H1 (cell line): ENCODE results near the gene HK1.

ENCODE experiments used
- E2F6 ChIP-seq: IDR thresholded peaks from 2 replicates; pipeline ENCODE4 v1.6.1; 2012; ENCODE audit warnings: inconsistent platforms
- TAF1 ChIP-seq: IDR thresholded peaks from 2 replicates; pipeline ENCODE4 v1.6.1; 2011; ENCODE audit warnings: mild to moderate bottlenecking, low read depth, low read length

- TF ChIP-seq TAF1 (no peak), E2F6 (no peak)
Measured at GRCh38 chr10:69232252-69232651, 46.0 kb upstream of the HK1 start.
